ENCODE measurements around the gene ATP6V0E2.

ATP6V0E2 gene

GRCh38 chr7:149832332-149833041 is 41.3 kb upstream of the ATP6V0E2 start:
- no peaks in the 10 kb centered on the region for H3K36me3 ChIP-seq (ENCODE audit: control insufficient read depth, insufficient read depth, low read length)
- H3K27me3 ChIP-seq (replicated peaks; ENCODE audit: control insufficient read depth, insufficient read depth, low read length): no peaks in the 10 kb centered on the region; the same call in 1 of the 2 replicates
- no peak overlapping the region for H3K4me3 ChIP-seq (replicated peaks; ENCODE audit: low read depth, low read length)
- TF ChIP-seq, protein P1, sequence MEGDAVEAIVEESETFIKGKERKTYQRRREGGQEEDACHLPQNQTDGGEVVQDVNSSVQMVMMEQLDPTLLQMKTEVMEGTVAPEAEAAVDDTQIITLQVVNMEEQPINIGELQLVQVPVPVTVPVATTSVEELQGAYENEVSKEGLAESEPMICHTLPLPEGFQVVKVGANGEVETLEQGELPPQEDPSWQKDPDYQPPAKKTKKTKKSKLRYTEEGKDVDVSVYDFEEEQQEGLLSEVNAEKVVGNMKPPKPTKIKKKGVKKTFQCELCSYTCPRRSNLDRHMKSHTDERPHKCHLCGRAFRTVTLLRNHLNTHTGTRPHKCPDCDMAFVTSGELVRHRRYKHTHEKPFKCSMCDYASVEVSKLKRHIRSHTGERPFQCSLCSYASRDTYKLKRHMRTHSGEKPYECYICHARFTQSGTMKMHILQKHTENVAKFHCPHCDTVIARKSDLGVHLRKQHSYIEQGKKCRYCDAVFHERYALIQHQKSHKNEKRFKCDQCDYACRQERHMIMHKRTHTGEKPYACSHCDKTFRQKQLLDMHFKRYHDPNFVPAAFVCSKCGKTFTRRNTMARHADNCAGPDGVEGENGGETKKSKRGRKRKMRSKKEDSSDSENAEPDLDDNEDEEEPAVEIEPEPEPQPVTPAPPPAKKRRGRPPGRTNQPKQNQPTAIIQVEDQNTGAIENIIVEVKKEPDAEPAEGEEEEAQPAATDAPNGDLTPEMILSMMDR (IDR thresholded peaks at IDR 0.05; ENCODE audit: insufficient read depth, low read length, poor library complexity, severe bottlenecking): no peak
- DNase-seq (ENCODE audit: extremely low read depth, insufficient read length): no peak

GRCh38 chr7:149833495-149834130 is 40.2 kb upstream of the ATP6V0E2 start:
- no peak overlapping the region for H3K4me3 ChIP-seq (replicated peaks; ENCODE audit: low read depth, low read length)
- no peaks in the 10 kb centered on the region; the same call in 1 of the 2 replicates for H3K27me3 ChIP-seq (replicated peaks; ENCODE audit: control insufficient read depth, insufficient read depth, low read length)
- TF ChIP-seq, protein P1 (IDR thresholded peaks at IDR 0.05; ENCODE audit: insufficient read depth, low read length, poor library complexity, severe bottlenecking): no peak
- no peak for DNase-seq (ENCODE audit: extremely low read depth, insufficient read length)
- H3K36me3 ChIP-seq (ENCODE audit: control insufficient read depth, insufficient read depth, low read length): no peaks in the 10 kb centered on the region

DNA sequence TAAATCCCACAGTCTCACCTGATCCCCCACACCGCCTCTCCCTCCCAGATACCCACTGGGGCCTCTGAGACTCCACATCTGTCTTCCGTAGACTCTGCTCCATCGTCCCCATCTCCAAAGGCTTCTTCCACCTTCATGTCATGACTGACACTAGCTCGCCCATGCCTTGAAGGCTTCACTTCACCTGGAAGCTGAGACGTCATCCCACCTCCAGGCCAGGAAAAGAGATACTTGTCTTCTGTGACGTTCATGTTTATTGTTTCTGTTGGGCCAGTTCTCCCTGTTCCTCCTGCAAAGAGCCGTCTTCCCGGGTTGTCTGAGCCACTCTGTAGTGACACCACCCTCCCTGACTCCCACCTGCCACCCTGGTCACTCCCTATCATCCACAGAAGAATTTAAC is 39.2 kb upstream of the ATP6V0E2 start:
- Histone ChIP-seq H3K27me3 (replicated peaks; ENCODE audit: control insufficient read depth, insufficient read depth, low read length) (no peaks in the 10 kb centered on the region; the same call in 1 of the 2 replicates), H3K36me3 (ENCODE audit: control insufficient read depth, insufficient read depth, low read length) (no peaks in the 10 kb centered on the region), H3K4me3 (replicated peaks; ENCODE audit: low read depth, low read length) (no peak overlapping the region)
- TF ChIP-seq, protein P1 (IDR thresholded peaks at IDR 0.05; ENCODE audit: insufficient read depth, low read length, poor library complexity, severe bottlenecking): no peak
- DNase-seq (ENCODE audit: extremely low read depth, insufficient read length): no peak

- H3K4me3 ChIP-seq (replicated peaks; ENCODE audit: low read depth, low read length): no peak overlapping the region
- H3K36me3 ChIP-seq (ENCODE audit: control insufficient read depth, insufficient read depth, low read length): no peaks in the 10 kb centered on the region
- DNase-seq (ENCODE audit: extremely low read depth, insufficient read length): no peak
Measured at GRCh38 chr7:149836434-149836833, 37.3 kb upstream of the ATP6V0E2 start.

DNA sequence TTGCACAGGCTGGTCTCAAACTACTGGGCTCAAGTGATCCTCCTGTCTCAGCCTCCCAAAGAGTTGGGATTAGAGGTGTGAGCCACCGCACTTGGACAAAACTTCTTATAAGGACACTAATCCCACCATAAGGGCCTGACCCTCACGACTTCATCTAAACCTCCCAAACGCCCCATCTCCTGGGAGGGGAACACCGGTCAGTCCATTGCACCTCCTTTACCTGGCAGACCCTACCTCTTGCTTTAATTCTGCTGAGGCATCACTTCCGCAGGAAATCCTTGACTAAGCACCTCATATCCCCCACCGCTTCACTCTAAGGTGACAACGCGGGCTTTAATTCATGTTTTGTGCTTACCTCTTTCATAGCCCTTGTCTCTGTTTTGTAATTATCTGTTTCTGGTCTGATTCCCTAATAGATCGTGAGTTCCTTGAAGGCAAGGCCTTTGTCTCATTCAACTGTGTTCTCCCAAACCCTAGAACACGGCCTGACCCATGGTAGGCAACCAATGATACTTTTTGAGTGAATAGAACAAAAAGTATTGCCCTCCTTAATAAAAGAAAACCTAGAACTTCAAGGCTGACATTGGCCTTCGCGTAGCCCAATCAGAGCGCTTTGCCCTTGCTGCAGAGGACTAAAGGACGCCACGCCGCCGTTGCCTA is 36.1 kb upstream of the ATP6V0E2 start:
- TF ChIP-seq, protein P1 (IDR thresholded peaks at IDR 0.05; ENCODE audit: insufficient read depth, low read length, poor library complexity, severe bottlenecking): no peak

More at GRCh38 chr7:149836434-149836833, 37.3 kb upstream of the ATP6V0E2 start:
- TF ChIP-seq, protein P1 (IDR thresholded peaks at IDR 0.05; ENCODE audit: insufficient read depth, low read length, poor library complexity, severe bottlenecking): no peak
- no peaks in the 10 kb centered on the region for H3K27me3 ChIP-seq (replicated peaks; ENCODE audit: control insufficient read depth, insufficient read depth, low read length)

More for the DNA sequence above, 36.1 kb upstream of the ATP6V0E2 start:
- no peaks in the 10 kb centered on the region for H3K36me3 ChIP-seq (ENCODE audit: control insufficient read depth, insufficient read depth, low read length)
- H3K27me3 ChIP-seq (replicated peaks; ENCODE audit: control insufficient read depth, insufficient read depth, low read length): no peaks in the 10 kb centered on the region
- DNase-seq (ENCODE audit: extremely low read depth, insufficient read length): no peak
- H3K4me3 ChIP-seq (replicated peaks; ENCODE audit: low read depth, low read length): no peak overlapping the region

Data from GM06990 (cell line).